HUDEP-2 (cell line): Measurements from ENCODE around the gene RCC1.
"Not testable (repeated sequence)": the region's sequence is repeated elsewhere in the genome, so short reads cannot be mapped to it uniquely, and the experiment has no call there.

ENCODE experiments used
- DNase-seq, 76 experiments: peaks; one replicate each; lab custom pipeline; 2025; ENCODE audit not compliant: unreplicated experiment in 76 of 76; lab: John Stamatoyannopoulos, UW

Gene RCC1

DNA sequence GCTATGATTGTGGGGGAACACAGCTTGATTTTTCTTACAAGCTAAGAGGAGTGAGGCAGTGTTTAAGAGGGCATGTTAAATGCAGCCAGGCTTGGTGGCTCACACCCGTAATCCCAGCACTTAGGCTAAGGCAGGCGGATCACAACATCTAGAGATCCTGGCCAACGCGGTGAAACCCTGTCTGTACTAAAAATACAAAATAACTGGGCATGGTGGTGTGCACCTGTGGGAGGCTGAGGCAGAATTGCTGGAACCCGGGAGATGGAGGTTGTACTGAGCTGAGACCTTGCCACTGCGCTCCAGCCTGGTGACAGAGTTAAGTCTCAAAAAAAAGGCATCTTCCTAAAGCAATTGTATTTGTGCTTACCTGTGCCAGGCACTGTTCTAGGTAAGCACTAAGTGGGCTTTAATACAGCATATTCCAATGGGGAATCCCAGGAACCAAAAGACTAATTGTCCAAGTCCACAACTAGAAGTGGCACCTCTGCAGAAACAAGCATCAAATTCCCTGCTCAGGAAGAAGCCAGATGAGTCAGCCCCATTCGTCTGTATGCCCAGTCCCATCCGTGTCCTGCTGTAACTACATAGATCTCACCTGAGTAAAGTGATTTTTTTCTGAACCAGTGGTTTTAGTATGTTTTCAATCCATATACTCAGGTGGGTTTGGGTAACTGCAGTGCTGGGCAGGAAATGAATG, 4.6 kb downstream of the RCC1 start:
- peak in 41 of 76 experiments; percentile 23 to 83 (median 55) for DNase-seq

DNA sequence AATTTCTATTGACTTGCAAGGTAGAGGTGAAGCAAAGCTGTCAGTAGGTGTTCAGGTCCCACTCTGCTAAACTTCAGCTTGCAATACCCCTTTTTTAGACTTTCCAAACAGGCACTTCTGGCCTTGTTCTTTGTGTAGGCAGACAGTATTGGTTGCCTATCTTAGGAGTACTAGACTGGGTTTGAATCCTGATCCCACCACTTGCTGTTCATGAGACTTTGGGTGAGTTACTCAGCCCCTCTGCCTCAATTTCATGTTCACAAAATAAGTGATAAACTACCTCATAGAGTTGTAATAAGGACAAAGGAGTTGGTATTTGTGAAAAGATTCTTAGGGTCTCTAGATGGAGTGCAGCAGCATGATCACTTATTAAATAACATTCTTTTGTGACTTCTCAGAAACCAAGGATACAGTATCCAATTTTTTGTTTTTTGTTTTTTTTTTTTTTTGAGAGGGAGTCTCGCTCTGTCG, 5.2 kb downstream of the RCC1 start:
- DNase-seq: peak in 30 of 76 experiments; percentile 32 to 81 (median 60)

DNA sequence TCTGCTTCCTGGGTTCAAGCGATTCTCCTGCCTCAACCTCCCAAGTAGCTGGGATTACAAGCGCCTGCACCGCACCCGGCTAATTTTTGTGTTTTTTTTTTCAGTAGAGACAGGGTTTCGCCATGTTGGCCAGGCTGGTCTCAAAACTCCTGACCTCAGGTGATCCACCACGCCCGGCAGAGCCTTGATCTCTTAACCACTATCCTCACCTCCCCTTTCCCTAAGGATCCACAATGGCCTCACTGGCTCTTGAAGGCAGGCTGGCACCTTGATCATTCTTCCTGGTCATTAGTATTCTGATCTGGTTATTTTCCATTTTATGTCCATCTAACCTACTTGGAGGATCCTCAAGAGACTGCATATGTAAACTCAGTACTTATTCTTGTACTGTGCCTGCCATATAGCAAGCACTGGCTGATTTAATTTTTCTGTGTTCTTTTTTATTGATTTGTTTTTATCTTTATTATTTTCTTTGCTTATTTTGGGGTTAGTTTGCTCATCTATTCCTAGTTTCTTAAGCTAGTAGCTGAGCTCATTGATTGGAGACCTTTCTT, 6.3 kb downstream of the RCC1 start:
- peak in 14 of 76 experiments; percentile 13 to 60 (median 26) for DNase-seq

DNA sequence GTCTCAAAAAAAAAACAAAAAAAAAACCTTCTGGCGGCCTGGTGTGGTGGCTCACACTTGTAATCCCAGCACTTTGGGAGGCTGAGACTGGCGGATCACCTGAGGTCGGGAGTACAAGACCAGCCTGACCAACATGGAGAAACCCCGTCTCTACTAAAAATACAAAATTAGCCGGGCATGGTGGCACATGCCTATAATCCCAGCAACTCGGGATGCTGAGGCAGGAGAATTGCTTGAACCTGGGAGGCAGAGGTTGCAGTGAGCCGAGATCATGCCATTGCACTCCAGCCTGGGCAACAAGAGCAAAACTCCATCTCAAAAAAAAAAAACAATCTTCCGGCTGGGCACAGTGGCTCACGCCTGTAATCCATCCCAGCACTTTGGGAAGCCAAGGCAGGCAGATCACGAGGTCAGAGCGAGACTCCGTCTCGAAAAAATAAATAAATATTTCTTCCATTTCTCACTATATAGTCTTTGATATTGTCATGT, 8.6 kb downstream of the RCC1 start:
- peak in 7 of 76 experiments; percentile 35 to 61 (median 44) for DNase-seq

DNA sequence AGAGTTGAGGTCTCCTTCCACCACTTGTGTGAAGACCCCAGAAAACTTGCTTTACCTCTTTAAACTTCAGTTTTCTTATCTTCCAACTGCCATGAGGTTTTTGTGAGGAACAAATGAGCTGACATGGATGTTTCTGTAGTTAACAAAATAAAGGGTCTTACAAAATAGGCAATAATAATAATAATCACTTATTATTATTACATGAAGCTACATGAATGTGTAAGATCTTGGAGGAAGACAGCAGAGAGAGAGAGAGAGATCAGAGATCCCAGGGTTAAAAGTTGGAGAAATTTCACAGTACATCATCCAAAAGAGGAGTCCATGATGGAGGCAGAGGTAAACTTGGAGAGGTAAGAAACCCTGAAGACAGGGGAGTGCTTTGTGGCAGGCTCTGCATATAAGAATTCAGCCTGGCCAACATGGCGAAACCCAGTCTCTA, 10.7 kb downstream of the RCC1 start:
- DNase-seq: no peak

DNA sequence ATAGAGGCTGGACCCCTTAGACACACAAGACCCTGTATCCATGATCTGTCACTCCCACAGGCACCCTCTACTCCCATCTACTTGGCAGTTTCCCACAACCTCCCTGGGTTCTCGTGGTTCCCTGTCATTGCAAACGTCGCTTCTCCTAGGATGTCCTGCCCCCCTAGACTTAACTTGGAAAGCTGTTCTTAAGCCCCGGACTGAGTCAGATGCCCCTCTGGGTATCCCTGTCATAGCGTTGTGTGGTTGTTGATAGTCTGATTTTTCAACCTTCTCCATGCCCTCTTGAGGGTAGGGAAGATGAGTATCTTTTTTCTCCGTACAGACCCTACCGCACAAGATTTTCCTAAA, 11.8 kb downstream of the RCC1 start:
- peak in 2 of 76 experiments; percentile 40 to 63 for DNase-seq

DNA sequence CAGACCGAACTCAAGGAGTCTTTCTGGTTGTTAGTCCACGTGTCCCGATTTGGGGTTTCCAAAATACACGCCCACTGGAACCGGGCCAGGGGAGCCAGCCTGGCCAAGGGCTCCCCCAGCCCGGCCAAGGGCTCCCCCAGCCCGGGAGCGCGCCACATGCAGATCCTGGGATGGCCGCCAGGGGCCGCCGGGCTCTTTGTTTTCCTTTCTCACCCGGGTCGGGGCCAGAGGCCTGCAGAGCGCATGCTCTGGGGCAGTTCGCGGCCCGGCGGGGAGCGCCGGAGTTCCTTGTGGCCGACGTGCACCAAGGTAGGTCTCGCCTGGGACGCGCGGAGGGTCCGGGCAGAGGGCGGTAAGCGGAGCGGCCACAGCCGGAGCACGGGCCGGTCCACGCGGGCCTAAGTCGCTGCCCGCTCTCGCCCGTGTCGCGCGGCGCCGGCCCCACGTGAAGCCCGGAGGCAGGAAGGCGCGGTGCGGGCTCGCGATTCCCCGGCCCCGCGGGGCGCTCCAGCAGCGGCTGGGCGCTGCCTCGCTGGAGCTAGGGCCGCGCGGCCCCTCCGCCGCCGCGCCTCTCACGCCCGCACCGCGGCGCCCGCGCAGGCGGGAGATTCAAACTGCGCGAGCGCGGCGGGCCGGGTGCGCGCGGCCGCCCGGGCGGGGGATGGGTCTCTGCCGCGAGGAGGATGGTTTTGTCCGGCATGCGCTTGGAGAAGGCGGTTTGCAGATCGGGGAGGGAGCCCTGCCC, 12.3 kb downstream of the RCC1 start:
- DNase-seq: peak in 74 of 76 experiments; percentile 34 to 91 (median 80)

DNA sequence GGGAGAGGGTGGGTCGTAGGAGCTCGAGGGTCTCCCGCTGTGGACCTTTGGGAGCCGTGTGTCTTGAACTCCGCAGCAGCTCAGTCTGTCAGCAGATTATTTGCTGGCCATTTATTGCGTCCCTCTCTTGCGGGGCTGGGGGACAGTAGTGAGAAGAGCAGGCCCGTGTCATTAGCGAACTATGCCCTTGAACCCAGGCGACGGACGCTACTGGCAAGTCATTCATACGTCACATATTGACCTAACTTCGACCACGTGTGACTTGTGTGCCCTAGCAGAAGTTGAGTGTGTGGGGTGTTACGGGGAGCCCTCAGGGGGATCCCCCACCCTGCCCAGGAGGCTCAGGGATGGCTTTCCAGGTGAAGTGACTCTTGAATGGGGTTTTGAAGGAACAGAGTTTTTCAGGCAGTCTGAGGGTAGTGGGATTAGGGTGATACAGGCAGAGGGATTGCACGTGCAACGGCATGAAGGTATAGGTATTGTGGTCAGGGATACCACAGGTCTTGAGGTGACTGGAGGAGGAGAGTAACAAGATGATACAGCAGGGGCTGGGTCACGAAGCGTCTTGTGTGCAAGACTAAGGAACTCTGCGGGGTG, 13.0 kb downstream of the RCC1 start:
- peak in 36 of 76 experiments; percentile 10 to 60 (median 40) for DNase-seq

DNA sequence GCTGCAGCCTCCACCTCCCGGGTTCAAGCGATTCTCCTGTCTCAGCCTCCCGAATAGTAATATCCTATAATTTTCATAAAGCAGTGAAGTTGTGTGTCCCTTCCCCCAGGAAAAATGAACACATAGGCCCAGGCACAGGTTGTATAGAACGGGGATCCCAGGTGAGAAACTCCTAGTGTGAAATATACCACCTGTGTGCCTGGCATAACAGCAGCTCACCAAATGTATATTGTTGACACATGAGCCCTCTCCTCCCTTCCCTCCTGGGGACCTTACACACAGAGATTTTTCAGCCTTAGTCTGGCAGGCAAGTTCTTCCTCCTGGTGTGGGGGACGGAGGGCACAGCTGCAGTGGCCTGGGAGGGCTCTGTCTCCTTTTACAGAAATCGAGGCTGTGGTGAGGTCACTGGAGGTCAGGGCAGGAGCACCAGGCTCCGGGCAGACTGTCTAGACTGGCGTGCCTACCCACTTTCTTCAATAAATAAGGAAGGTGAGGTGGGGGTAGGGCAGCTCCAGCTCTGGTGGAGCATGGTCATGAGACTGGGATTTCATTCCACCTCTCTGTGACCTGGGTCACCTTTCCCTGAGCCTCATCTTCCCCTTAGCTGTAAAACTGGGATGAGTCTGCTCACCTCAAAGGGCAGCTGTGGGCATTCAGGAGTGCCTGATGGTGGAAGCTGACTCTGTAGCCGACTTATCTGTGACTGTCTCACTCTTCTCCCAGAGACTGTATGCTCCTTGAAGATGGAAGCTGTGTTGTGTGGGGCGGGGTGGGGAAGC, 14.3 kb downstream of the RCC1 start:
- peak in 1 of 76 experiments; percentile 3 for DNase-seq

DNA sequence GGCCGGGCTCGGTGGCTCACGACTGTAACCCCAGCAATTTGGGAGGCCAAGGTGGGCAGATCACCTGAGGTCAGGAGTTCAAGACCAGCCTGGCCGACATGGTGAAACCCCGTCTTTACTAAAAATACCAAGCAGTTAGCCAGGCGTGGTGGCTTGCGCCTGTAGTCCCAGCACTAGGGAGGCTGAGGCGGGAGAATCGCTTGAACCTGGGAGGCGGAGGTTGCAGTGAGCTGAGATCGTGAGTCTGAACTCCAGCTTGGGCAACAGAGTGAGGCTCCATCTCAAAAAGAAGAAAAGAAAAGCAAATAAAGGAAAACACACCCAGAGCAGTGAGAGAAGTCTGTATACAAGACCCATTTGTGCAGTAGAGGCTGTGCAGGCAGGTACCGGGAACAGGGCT, 15.0 kb downstream of the RCC1 start:
- DNase-seq: not testable (repeated sequence)

DNA sequence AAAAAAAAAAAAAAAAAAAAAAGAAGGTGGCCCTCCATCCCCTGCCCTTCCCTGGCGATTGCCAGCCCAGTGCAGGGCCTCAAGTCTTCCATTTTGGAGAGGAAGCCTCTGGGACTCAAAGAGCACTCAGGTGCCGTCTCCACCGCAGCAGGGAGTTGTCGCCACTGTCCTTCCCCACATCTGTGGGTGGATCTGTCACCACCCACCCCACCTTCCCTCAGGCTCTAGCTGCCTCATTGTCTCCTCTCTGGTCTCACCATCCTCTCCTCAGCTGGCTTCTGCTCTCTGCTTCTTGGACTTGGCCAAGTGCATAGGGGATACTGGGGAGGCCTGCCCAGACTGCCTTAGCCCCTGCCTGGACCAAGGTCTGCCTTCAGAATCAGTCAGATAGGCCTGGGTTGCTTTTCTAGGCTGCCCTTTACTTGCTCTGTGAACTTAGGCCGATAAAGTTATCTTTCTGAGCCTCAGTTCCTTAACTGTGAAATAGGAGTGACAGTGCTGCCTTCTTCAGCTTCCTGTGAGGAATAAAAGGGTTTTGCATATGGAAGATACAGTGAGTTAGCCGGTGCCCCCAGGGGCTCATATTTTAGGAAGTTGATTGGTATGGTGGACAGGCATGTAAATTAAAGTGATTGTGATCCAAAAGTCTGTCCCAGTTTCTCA, 15.8 kb downstream of the RCC1 start:
- no peak for DNase-seq

DNA sequence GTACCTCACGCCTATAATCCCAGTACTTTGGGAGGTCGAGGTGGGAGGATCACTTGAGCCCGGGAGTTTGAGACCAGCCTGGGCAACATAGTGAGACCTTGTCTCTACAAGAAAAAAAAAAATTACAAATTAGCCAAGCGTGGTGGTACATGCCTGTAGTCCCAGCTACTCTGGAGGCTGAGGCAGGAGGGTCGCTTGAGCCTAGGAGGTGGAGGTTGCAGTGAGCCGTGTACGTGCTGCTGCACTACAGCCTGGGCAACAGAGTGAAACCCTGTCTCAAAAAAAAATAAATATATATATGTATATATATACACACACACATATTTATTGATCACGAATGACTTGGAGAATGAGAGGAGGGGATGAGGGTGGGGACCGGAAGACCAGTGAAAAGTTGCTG, 16.7 kb downstream of the RCC1 start:
- not testable (repeated sequence) for DNase-seq

DNA sequence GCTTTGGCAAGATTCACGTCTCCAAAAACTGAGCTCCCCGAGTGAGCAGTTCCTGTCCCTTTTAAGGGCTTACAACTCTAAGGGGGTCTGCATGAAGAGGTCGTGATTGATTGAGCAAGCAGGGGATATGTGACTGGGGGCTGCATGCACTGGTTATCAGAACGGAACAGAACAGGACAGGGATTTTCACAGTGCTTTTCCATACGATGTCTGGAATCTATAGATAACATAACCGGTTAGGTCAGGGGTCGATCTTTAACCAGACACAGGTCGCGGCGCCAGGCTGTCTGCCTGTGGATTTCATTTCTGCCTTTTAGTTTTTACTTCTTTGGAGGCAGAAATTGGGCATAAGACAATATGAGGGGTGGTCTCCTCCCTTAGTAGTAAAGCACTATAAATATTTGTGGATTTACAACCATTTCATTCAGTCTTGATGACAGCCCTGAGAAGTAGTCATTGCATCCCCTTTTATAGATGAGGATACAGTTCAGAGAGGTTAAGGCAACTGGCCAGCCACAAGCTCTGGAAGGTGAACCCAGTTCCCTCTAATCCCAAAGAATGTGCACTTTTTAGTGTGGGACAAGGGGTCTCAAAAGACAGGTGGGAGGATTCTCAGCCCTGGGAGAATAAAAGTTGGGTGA, 19.3 kb downstream of the RCC1 start:
- DNase-seq: not testable (repeated sequence)

DNA sequence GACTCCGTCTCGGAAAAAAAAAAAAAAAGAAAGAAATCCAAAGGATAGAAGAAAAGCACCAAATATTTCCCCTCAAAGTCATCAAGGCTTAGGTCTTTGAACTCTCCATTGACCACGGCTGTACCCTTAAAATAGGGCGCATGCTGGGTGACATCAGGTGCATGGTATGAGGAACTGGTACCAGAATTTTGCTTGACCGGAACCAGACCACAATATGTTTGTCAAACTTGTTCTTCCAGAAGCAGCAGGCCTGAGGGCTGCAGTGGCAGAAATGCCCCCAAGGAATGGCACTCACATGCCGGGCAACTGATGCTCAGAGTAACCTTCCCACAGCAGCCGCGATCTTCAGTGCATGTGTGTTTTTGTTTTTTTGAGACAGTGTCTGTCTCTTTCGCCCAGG, 21.0 kb downstream of the RCC1 start:
- DNase-seq: no peak

DNA sequence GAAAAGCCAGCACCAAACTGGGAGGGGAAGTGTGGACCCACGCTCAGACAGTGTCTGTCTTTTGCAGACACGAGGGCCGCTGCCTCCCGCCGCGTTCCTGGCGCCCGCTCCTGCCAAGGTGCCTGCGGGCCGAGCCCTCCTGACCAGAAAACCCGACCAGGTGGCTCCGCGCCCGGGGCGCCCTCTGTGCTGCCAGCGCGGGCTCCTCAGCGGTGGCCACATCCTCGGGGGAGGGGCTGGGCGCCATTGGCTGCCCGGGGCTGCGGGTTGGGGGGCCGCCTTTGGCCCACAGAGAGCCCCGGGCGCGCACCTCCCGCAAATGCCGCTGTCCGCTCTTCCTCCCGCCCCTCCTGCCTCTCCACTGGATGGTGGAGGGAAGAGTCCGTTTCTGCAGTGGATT, 24.6 kb downstream of the RCC1 start:
- no peak for DNase-seq

DNA sequence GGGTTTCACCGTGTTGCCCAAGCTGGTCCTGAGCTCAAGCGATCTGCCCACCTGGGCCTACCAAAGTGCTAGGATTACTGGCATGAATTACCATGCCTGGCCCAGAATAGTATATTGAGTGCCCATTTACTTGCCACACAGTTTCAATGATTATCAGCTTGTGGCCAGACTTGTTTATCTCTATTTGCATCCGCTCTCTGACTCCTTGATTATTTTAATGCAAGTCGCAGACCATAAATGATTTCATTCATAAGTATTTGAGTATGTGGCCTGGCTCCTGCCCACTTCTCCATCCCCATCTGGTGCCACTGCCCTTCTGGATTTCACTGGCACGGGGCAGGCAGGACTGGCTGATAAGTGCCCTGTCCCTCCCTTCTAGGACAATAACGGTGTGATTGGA, 28.8 kb downstream of the RCC1 start:
- peak in 6 of 76 experiments; percentile 6 to 43 (median 32) for DNase-seq

DNA sequence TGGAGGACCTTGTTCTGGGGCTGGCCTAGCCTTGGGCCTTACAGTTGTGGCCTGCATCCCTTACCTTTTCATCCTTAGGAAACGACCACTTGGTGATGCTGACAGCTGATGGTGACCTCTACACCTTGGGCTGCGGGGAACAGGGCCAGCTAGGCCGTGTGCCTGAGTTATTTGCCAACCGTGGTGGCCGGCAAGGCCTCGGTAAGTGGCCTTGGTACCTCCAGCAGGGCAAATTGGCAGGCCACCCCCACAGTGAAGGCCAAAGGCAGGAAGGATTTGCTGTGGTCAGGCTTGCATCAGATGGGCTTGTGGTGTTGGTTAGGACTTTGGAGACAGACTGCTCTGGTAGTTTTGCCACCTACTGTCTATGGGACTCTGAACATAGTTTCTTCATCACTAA, 29.3 kb downstream of the RCC1 start:
- DNase-seq: no peak

DNA sequence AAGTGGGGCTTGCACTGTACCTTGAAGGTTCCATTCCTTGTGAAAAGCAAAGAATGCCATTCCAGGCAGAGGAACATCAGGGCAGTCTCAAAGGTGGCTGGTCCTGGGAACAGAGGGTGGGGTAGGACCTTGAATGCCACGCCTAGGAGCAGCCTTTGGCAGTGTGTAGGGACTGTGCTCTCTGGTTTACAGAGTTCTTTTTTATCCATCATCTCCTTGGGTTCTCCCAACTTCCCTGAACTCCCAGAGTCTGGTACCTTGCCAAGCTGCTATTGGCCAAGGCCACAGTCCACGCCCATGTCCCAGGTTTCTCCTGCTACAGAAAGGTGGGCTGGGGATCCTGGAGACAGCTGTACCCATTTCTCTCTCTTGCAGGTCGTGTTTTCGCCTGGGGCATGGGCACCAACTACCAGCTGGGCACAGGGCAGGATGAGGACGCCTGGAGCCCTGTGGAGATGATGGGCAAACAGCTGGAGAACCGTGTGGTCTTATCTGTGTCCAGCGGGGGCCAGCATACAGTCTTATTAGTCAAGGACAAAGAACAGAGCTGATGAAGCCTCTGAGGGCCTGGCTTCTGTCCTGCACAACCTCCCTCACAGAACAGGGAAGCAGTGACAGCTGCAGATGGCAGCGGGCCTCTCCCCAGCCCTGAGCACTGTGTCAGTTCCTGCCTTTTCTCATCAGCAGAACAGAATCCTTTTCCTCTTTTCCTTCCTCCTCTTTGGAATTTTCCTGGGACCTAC, 31.8 kb downstream of the RCC1 start:
- DNase-seq: no peak

DNA sequence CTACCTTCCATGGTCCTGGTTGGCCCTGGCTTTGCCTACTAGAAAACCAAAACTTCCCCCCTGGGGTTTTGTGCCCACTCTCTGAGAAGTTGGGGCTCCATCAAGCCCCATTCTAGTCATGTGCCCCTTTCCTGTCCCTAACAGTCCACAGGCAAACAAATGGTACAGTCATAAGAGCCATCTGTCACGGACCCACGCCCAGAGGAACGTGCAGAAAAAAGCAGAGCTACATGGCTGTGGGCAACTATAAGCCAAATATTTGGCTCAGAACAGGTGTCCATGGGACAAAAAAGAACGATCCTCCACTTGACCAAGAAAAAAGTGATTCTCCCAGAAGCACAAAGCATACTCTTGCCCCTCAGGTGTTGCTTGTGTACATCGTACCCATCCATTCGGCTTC, 32.4 kb downstream of the RCC1 start:
- no peak for DNase-seq
